Cardiac ventricle fibroblast (primary cell): ENCODE results near the gene FLT4. TPM values are rescaled to one million over a fixed set of nuclear protein-coding genes. Genes with fewer than 3 reads are reported as not detected.

ENCODE experiments used
- total RNA-seq: library from RNA; depleted of rRNA; stranded (reverse); fragments of >200 nt; gene quantifications from 2 replicates; pipeline ENCODE4 v1.2.3, GENCODE V29; 2015

The FLT4 gene
- 2.0 and 2.8 TPM in 2 replicates for total RNA-seq

DNA sequence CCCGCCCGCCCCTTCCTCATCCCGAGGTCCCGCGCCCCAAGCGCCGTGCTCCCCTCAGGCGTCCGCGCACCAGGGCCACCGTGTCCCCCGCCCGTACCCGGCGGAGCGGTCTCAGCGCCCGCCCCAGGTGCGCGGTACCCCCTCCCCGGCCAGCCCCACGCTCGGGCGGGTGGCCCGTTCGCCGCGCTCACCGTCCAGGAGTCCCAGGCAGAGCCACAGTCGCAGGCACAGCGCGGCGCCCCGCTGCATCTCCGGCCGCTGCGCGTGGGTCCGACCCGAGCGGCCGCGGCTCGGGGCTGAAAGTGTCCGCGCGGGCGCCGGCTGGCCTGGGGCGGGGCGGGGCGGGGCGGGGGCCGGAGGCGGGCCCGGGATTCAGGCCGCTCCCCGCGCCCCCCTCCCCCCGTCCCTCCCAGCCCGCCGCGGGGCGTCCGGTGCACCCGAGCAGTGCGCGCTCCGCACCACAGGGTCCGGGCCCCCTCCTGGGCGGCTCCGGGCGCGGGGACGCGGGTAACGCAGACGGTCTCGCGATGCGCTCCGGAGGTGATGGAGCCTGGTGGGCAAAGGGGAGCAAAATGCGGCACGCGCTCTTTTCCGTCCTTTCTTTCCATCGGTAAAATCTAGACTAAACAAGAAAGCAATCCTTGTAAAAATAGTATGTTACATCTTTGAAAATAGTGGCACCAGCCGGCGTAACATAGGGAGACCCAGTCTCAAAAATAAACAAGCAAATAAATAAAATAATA lies at the start of gene FLT4:
Gene FLT4 (minus strand): TSS at position 304 of the 743 bp plus-strand sequence. CDS start 55 bp downstream, at position 249.

DNA sequence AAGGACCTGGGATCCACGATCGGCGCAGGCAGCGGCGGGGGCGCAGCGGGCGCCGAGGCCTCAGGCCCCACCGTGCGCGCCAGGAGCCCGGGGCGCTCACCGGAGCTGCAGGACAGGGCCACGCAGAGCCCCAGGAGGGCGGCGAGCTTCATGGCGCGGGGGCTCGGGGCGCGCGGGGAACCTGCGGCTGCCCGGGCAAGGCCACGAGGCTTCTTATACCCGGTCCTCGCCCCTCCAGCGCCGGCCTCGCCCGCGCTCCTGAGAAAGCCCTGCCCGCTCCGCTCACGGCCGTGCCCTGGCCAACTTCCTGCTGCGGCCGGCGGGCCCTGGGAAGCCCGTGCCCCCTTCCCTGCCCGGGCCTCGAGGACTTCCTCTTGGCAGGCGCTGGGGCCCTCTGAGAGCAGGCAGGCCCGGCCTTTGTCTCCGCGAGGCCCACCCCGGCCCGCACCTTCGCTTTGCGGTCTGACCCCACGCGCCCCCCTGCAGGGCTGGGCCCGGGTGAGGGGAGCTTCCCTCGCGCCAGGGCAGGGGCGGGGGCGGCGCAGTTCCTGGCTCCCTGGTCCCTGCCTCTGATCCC lies 58.0 kb downstream of the FLT4 start, which contains the start of gene SCGB3A1:
Gene SCGB3A1 (minus strand): TSS at position 189 of the 577 bp plus-strand sequence. CDS start 37 bp downstream, at position 152.

Other genes with a start within 250 kb of the FLT4 start
- gene CNOT6, start 155.2 kb downstream of the FLT4 start, total RNA-seq, result 8.7 and 11.1 TPM in 2 replicates
- not detected in 2 replicates for gene SCGB3A1, start 58.1 kb downstream of the FLT4 start, total RNA-seq
- not detected in 2 replicates for gene OR2Y1, start 90.5 kb upstream of the FLT4 start, total RNA-seq
- 134 and 151 TPM in 2 replicates for gene MGAT1, start 153.2 kb upstream of the FLT4 start, total RNA-seq
- 18.7 and 26.9 TPM in 2 replicates for gene ZFP62, start 211.7 kb upstream of the FLT4 start, total RNA-seq
- gene BTNL8, start 249.6 kb upstream of the FLT4 start, total RNA-seq, result not detected in 2 replicates